Karpas-422 (cell line): ENCODE measurements around the gene WDR1. TPM values are rescaled to one million over a fixed set of nuclear protein-coding genes. Genes with fewer than 3 reads are reported as not detected.

Experiments used
- DNase-seq: peaks from one replicate; pipeline ENCODE4 v3.0.0-alpha.2; 2015
- H2AFZ ChIP-seq: fragments of 200-600 bp; sonication (generic); 2 replicates; pipeline ENCODE4 v1.6.1; 2014; ENCODE audit warnings: antibody characterized with exemption, low read length, mixed read lengths
- H3K27ac ChIP-seq: fragments of 200-600 bp; sonication (generic); 2 replicates; pipeline ENCODE4 v1.5.1; 2014; ENCODE audit warnings: mild to moderate bottlenecking, low read length, moderate library complexity
- H3K27me3 ChIP-seq: fragments of 200-600 bp; sonication (generic); 2 replicates; pipeline ENCODE4 v1.6.1; 2014; ENCODE audit warnings: low read length, mixed read lengths
- H3K36me3 ChIP-seq: fragments of 200-600 bp; sonication (generic); 2 replicates; pipeline ENCODE4 v1.6.1; 2014; ENCODE audit warnings: low read length, mixed read lengths; ENCODE audit not compliant: insufficient read depth
- H3K4me1 ChIP-seq: fragments of 200-600 bp; sonication (generic); 2 replicates; pipeline ENCODE4 v1.6.1; 2014; ENCODE audit warnings: mild to moderate bottlenecking, low read length, mixed read lengths
- H3K4me2 ChIP-seq: fragments of 200-600 bp; sonication (generic); 2 replicates; pipeline ENCODE4 v1.6.1; 2014; ENCODE audit warnings: low read length, low read depth, mild to moderate bottlenecking; ENCODE audit not compliant: poor library complexity, severe bottlenecking
- H3K4me3 ChIP-seq: fragments of 200-600 bp; sonication (generic); 2 replicates; pipeline ENCODE4 v1.5.1; 2014; ENCODE audit warnings: mild to moderate bottlenecking, antibody characterized with exemption, low read length, mixed read lengths
- H3K79me2 ChIP-seq: fragments of 200-600 bp; sonication (generic); 2 replicates; pipeline ENCODE4 v1.6.1; 2014; ENCODE audit warnings: mild to moderate bottlenecking, low read length, mixed read lengths
- H3K9ac ChIP-seq: fragments of 200-600 bp; sonication (generic); 2 replicates; pipeline ENCODE4 v1.6.0; 2014; ENCODE audit warnings: low read length
- H3K9me2 ChIP-seq: fragments of 200-600 bp; sonication (generic), shearing (Covaris generic); replicated peaks from 2 replicates; pipeline ENCODE4 v1.6.0; 2014; ENCODE audit warnings: mild to moderate bottlenecking, low read length, moderate library complexity; ENCODE audit not compliant: insufficient read depth
- H3K9me3 ChIP-seq: fragments of 300-700, 200-600 bp; sonication (generic); 2 replicates; pipeline ENCODE4 v1.6.1; 2014; ENCODE audit warnings: low read length, mixed read lengths
- H4K20me1 ChIP-seq: fragments of 200-600 bp; sonication (generic); 2 replicates; pipeline ENCODE4 v1.6.1; 2014; ENCODE audit warnings: mild to moderate bottlenecking, antibody characterized with exemption, low read length, low read depth; ENCODE audit not compliant: insufficient read depth
- total RNA-seq: library from RNA; depleted of rRNA; stranded (reverse); fragments of >200 nt; shearing (Covaris generic); gene quantifications from 2 replicates; pipeline ENCODE4 v1.2.3, GENCODE V29; 2014; ENCODE audit warnings: low replicate concordance

The WDR1 gene
- total RNA-seq, 1 experiment from 2014 or later = 67.5 TPM

DNA sequence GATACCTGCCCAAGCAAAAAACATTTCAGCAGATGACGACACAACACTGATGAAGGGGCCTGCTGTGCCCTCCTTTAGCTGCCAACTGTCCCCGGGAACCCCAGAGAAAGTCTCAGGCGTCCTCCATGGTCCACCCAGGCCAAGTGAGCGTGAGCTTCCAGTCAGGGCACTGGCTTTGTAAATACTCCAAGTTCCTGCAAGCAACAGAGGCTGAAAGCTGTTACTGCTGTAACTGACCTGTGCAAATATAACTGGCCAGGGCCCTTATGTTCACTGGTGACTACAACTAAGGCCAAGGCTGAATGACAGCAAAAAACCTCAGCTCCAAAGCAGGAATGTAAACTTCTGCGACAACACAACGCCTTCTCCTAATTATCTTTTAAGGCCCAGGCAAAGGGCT lies 8.2 kb downstream of the WDR1 start:
- peaks cover 18% of the 10 kb centered on the region; the same call in 1 of the 2 replicates for H3K36me3 ChIP-seq
- H3K27ac ChIP-seq = no peak overlapping the region
- H3K27me3 ChIP-seq = no peaks in the 10 kb centered on the region
- H3K79me2 ChIP-seq = peaks cover 99% of the 10 kb centered on the region
- peaks cover 73% of the 10 kb centered on the region for H4K20me1 ChIP-seq
- no peak overlapping the region for H2AFZ ChIP-seq
- DNase-seq = no peak
- no peak overlapping the region for H3K9ac ChIP-seq
- no peak overlapping the region for H3K4me3 ChIP-seq
- no peaks in the 10 kb centered on the region for H3K9me2 ChIP-seq
- H3K4me1 ChIP-seq = no peaks in the 10 kb centered on the region
- no peaks in the 10 kb centered on the region for H3K9me3 ChIP-seq
- H3K4me2 ChIP-seq = no peak overlapping the region

DNA sequence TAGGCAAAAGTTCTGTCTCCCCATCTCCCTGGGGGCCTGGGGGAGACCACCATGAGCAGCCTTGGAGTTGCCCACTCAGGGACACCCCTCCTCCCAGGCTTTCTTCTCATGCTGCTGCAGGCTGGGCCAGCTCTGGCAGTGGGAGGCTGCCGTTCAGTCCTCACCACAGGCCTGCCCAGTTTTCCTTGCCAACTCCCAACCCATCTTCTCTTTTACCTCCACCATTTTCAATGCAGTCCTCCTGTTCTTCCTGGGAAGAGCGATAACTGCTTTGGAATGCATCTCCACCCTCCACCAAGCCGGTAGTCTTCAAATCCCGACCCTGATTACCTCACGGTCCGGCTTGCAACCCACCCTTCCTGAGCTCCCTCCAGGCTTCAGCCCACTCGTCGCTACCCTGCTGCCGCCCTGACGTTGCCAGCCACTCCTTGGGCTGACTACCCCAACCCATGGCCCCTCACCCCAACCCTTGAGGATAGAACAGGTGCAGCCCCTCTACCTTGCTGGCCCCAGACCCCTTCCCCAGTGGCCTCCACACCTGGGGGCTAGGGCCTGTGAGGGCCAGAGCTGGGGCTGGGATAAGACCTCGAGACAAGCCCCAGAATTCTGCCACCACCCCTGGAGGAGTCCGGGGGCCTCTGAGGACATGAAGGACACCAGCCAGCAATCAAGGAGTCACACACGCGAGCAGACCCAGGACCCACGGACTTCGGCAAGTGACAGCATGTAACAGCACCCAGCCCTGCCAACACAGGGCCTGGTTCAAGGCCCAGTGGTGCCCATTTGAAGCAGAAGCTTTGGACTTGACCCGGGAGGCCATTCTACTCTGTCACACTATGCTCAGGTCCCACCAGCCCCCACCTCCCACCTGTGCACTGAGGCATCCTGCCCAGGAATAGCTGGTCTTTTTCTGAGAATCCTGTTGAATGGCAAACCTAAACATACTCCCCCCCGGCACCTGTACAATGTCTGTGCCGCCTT lies 9.2 kb downstream of the WDR1 start:
- H3K4me3 ChIP-seq = no peak overlapping the region
- no peak overlapping the region for H2AFZ ChIP-seq
- H3K79me2 ChIP-seq = peaks cover 99% of the 10 kb centered on the region
- peaks cover 12% of the 10 kb centered on the region for H3K36me3 ChIP-seq
- no peak overlapping the region for H3K9ac ChIP-seq
- H3K4me1 ChIP-seq = no peaks in the 10 kb centered on the region
- no peak overlapping the region for H3K27ac ChIP-seq
- peaks cover 74% of the 10 kb centered on the region for H4K20me1 ChIP-seq
- no peaks in the 10 kb centered on the region for H3K9me2 ChIP-seq
- no peaks in the 10 kb centered on the region for H3K9me3 ChIP-seq
- H3K4me2 ChIP-seq = no peak overlapping the region
- no peak for DNase-seq
- H3K27me3 ChIP-seq = no peaks in the 10 kb centered on the region

DNA sequence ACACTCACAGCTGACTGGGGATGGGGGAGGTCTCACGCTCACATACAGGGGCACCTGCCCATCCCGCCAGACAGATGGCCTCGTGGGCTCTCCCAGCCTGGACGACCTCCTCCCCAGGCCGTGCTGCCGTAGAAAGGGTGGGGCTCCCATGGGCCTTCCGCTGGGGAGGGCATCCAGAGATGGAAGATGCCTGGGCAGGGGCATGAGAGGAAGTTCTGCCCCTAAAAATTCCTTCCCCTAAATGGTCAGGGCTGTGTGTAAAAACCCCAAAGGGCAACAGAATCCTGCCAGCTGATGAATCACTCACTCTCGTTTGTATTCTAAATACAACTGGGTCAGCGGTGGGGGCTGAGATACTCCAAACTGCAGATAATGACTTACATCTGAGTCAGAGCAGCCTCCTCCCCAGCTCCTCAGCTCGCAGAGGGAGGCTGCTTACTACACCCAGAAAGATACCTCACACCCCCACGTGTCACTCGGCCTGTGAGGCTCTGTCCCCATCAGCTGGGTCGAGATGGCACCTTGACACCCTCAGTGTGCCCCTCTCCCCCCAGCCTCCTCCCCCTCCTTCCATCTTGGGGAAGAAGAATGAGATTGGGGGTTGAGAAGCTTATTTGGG lies 10.1 kb downstream of the WDR1 start:
- Histone ChIP-seq H3K9me3 (no peaks in the 10 kb centered on the region), H3K9me2 (no peaks in the 10 kb centered on the region), H3K4me2 (no peak overlapping the region), H3K36me3 (peaks cover 10% of the 10 kb centered on the region), H3K27ac (no peak overlapping the region), H4K20me1 (peaks cover 72% of the 10 kb centered on the region), H3K4me1 (no peaks in the 10 kb centered on the region), H2AFZ (no peak overlapping the region), H3K9ac (no peak overlapping the region), H3K4me3 (no peak overlapping the region), H3K79me2 (peaks cover 97% of the 10 kb centered on the region), H3K27me3 (no peaks in the 10 kb centered on the region)
- DNase-seq = no peak

DNA sequence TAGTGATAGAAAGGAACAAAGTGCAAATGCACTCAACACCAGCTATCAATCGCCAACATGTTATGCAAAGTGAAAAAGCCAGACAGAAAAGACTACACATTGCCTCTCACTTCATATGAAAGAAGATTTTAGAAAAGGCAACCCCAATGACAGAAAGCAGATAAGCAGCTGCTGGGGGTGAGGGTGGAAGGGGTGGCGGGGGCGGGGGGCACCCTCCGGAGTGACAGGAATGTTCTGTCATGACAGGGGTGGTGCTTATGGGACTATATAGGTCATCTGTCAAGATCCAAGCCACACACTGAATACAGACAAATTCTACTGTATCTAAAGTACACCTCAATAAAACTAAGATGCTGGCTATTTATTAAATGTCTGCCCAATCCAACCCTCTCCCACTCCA lies 10.7 kb downstream of the WDR1 start:
- H3K9ac ChIP-seq = no peak overlapping the region
- no peak for DNase-seq
- peaks cover 95% of the 10 kb centered on the region for H3K79me2 ChIP-seq
- no peaks in the 10 kb centered on the region for H3K9me3 ChIP-seq
- no peak overlapping the region for H2AFZ ChIP-seq
- H3K9me2 ChIP-seq = no peaks in the 10 kb centered on the region
- H4K20me1 ChIP-seq = peaks cover 72% of the 10 kb centered on the region
- no peak overlapping the region for H3K4me3 ChIP-seq
- H3K27me3 ChIP-seq = no peaks in the 10 kb centered on the region
- peaks cover 12% of the 10 kb centered on the region for H3K36me3 ChIP-seq
- H3K4me1 ChIP-seq = no peaks in the 10 kb centered on the region
- no peak overlapping the region for H3K4me2 ChIP-seq
- H3K27ac ChIP-seq = no peak overlapping the region

DNA sequence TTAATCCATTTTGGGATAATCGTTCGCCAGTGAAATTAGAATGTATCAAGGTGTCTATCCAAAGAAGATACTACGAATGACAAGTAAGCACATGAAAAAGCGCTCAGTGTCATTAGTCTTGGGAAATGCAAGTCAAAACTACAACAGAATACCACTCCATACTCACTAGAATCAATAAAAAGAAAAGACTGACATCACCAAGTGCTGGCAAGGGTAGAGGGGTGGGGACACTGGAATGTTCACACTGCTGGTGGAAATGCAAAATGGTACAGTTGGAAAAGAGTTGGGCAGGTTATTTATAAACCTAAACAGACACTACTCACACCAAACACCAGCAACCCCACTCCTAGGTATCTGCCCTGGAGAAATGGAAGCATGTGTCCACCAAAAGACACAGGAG lies 11.2 kb downstream of the WDR1 start:
- no peak overlapping the region for H3K4me3 ChIP-seq
- H4K20me1 ChIP-seq = peaks cover 72% of the 10 kb centered on the region
- H3K4me2 ChIP-seq = no peak overlapping the region
- no peak overlapping the region for H2AFZ ChIP-seq
- no peak overlapping the region for H3K9ac ChIP-seq
- H3K79me2 ChIP-seq = peaks cover 92% of the 10 kb centered on the region
- H3K4me1 ChIP-seq = no peaks in the 10 kb centered on the region
- H3K9me2 ChIP-seq = no peaks in the 10 kb centered on the region
- H3K36me3 ChIP-seq = peaks cover 8% of the 10 kb centered on the region
- no peak overlapping the region for H3K27ac ChIP-seq
- no peaks in the 10 kb centered on the region for H3K9me3 ChIP-seq
- no peaks in the 10 kb centered on the region for H3K27me3 ChIP-seq
- DNase-seq = no peak

- no peaks in the 10 kb centered on the region for H3K27me3 ChIP-seq
- no peak overlapping the region for H3K4me3 ChIP-seq
- H3K9ac ChIP-seq = no peak overlapping the region
- DNase-seq = no peak
- H3K79me2 ChIP-seq = peaks cover 90% of the 10 kb centered on the region
- H4K20me1 ChIP-seq = peaks cover 72% of the 10 kb centered on the region
- H3K9me2 ChIP-seq = no peaks in the 10 kb centered on the region
- H3K36me3 ChIP-seq = peaks cover 6% of the 10 kb centered on the region
- H3K9me3 ChIP-seq = no peaks in the 10 kb centered on the region
- H3K27ac ChIP-seq = no peak overlapping the region
- no peaks in the 10 kb centered on the region for H3K4me1 ChIP-seq
- H2AFZ ChIP-seq = no peak overlapping the region
- no peak overlapping the region for H3K4me2 ChIP-seq
Measured at GRCh38 chr4:10104991-10105276, 11.7 kb downstream of the WDR1 start.

- peaks cover 6% of the 10 kb centered on the region for H3K36me3 ChIP-seq
- H4K20me1 ChIP-seq = peaks cover 67% of the 10 kb centered on the region
- H3K9ac ChIP-seq = no peak overlapping the region
Measured at GRCh38 chr4:10104211-10104990, 12.2 kb downstream of the WDR1 start.

More at GRCh38 chr4:10104211-10104990, 12.2 kb downstream of the WDR1 start:
- Histone ChIP-seq H3K9me3 (no peaks in the 10 kb centered on the region), H3K4me3 (no peak overlapping the region), H3K4me1 (no peaks in the 10 kb centered on the region), H3K79me2 (peaks cover 88% of the 10 kb centered on the region), H3K9me2 (no peaks in the 10 kb centered on the region), H3K27ac (no peak overlapping the region), H3K27me3 (no peaks in the 10 kb centered on the region), H2AFZ (no peak overlapping the region), H3K4me2 (no peak overlapping the region)
- no peak for DNase-seq
